ENCODE measurements around the gene PTPN14. TPM values are rescaled to one million over a fixed set of nuclear protein-coding genes. Genes with fewer than 3 reads are reported as not detected.

The PTPN14 gene
- total and polyA plus RNA-seq, 2 of the 8 experiments (the other 6 are each of a cell fraction or from before 2014, with no cell fraction given), result 14.4 to 93.6 TPM

DNA sequence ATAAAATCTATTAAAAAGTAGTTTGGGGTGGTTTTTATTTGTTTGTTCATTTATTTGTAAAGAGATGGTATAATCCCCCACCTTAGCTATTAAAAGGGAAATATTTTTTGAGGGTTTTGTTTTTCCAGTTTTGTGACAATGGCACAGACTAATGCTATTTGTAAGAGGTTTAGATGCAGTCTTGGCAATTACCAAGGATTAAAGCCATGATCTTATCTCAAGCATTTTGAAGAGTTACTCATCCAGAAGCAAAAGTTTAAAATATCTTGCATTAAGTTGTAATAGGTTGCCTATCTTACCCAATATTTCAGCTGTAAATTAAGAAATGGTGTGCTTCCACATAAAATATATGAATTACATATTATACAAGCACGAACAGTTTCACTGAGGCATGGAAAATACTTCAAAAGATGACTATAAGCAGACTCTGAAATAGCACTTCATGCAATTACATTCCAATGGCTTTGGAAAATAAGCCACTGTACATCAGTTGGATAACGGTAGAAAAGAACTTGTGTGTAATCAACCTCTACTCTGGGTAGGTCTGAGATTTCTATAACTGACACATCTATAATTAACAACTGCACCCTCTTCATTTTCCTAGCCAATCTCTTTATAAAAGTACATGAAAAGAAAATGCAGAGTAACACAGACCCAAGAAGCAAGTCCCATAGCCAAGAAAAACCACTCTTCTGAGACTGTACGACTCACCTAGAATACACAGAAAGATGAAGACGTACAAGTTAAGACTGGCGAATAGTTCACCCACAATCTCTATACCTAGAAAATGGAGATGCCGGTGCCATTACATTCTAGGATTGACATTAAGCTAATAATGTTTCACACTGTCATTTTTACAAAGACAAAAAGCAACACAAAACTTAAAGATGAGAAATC, 95.2 kb downstream of the PTPN14 start (continued):
- TF ChIP-seq JUN (IDR thresholded peaks at IDR 0.05; ENCODE audit: low read depth, low read length) (no peak), SUZ12 (IDR thresholded peaks at IDR 0.05; ENCODE audit: low read length) (no peak), NANOG (IDR thresholded peaks at IDR 0.05; ENCODE audit: insufficient read depth, low read depth, low read length, poor library complexity, severe bottlenecking) (no peak), TEAD4 (IDR thresholded peaks at IDR 0.05; ENCODE audit: low read depth, low read length) (no peak), CTBP2 (IDR thresholded peaks at IDR 0.05; ENCODE audit: borderline replicate concordance, insufficient read depth, insufficient read length, low read length) (no peak), RBBP5 (IDR thresholded peaks at IDR 0.05; ENCODE audit: borderline replicate concordance, low read depth, low read length) (no peak)
- TF ChIP-seq, protein P1, sequence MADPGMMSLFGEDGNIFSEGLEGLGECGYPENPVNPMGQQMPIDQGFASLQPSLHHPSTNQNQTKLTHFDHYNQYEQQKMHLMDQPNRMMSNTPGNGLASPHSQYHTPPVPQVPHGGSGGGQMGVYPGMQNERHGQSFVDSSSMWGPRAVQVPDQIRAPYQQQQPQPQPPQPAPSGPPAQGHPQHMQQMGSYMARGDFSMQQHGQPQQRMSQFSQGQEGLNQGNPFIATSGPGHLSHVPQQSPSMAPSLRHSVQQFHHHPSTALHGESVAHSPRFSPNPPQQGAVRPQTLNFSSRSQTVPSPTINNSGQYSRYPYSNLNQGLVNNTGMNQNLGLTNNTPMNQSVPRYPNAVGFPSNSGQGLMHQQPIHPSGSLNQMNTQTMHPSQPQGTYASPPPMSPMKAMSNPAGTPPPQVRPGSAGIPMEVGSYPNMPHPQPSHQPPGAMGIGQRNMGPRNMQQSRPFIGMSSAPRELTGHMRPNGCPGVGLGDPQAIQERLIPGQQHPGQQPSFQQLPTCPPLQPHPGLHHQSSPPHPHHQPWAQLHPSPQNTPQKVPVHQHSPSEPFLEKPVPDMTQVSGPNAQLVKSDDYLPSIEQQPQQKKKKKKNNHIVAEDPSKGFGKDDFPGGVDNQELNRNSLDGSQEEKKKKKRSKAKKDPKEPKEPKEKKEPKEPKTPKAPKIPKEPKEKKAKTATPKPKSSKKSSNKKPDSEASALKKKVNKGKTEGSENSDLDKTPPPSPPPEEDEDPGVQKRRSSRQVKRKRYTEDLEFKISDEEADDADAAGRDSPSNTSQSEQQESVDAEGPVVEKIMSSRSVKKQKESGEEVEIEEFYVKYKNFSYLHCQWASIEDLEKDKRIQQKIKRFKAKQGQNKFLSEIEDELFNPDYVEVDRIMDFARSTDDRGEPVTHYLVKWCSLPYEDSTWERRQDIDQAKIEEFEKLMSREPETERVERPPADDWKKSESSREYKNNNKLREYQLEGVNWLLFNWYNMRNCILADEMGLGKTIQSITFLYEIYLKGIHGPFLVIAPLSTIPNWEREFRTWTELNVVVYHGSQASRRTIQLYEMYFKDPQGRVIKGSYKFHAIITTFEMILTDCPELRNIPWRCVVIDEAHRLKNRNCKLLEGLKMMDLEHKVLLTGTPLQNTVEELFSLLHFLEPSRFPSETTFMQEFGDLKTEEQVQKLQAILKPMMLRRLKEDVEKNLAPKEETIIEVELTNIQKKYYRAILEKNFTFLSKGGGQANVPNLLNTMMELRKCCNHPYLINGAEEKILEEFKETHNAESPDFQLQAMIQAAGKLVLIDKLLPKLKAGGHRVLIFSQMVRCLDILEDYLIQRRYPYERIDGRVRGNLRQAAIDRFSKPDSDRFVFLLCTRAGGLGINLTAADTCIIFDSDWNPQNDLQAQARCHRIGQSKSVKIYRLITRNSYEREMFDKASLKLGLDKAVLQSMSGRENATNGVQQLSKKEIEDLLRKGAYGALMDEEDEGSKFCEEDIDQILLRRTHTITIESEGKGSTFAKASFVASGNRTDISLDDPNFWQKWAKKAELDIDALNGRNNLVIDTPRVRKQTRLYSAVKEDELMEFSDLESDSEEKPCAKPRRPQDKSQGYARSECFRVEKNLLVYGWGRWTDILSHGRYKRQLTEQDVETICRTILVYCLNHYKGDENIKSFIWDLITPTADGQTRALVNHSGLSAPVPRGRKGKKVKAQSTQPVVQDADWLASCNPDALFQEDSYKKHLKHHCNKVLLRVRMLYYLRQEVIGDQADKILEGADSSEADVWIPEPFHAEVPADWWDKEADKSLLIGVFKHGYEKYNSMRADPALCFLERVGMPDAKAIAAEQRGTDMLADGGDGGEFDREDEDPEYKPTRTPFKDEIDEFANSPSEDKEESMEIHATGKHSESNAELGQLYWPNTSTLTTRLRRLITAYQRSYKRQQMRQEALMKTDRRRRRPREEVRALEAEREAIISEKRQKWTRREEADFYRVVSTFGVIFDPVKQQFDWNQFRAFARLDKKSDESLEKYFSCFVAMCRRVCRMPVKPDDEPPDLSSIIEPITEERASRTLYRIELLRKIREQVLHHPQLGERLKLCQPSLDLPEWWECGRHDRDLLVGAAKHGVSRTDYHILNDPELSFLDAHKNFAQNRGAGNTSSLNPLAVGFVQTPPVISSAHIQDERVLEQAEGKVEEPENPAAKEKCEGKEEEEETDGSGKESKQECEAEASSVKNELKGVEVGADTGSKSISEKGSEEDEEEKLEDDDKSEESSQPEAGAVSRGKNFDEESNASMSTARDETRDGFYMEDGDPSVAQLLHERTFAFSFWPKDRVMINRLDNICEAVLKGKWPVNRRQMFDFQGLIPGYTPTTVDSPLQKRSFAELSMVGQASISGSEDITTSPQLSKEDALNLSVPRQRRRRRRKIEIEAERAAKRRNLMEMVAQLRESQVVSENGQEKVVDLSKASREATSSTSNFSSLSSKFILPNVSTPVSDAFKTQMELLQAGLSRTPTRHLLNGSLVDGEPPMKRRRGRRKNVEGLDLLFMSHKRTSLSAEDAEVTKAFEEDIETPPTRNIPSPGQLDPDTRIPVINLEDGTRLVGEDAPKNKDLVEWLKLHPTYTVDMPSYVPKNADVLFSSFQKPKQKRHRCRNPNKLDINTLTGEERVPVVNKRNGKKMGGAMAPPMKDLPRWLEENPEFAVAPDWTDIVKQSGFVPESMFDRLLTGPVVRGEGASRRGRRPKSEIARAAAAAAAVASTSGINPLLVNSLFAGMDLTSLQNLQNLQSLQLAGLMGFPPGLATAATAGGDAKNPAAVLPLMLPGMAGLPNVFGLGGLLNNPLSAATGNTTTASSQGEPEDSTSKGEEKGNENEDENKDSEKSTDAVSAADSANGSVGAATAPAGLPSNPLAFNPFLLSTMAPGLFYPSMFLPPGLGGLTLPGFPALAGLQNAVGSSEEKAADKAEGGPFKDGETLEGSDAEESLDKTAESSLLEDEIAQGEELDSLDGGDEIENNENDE (IDR thresholded peaks at IDR 0.05; ENCODE audit: insufficient replicate concordance, low read length), result no peak
